Upper lobe of left lung (tissue), 6 donors: ENCODE data around the gene ADAMTSL4. TPM values are rescaled to one million over a fixed set of nuclear protein-coding genes. Genes with fewer than 3 reads are reported as not detected.
"Not testable (repeated sequence)": the region's sequence is repeated elsewhere in the genome, so short reads cannot be mapped to it uniquely, and the experiment has no call there.

Source experiments
- ATAC-seq, 2 donors: fragments of 200-7000 bp; cut with Tn5 transposase; one replicate each; pipeline ENCODE4 v1.9.1; 2022; ENCODE audit warnings: mild to moderate bottlenecking in 2 of 2, moderate library complexity in 2 of 2; ENCODE audit not compliant: low FRiP score in 2 of 2
- DNase-seq, 2 donors: peaks; one replicate each; pipeline ENCODE4 v3.0.0-alpha.2; 2019 to 2020
- H3K27ac ChIP-seq, 4 donors: fragments of 200-600 bp; sonication (generic); one replicate each; pipeline ENCODE4 v1.5.1; 2016 to 2019
- H3K27me3 ChIP-seq, 4 donors: fragments of 200-600 bp; sonication (generic); one replicate each; pipeline ENCODE4 v1.5.1; 2017 to 2019
- H3K36me3 ChIP-seq, 4 donors: fragments of 200-600 bp; sonication (generic); one replicate each; pipeline ENCODE4 v1.5.1; 2016 to 2019
- H3K4me1 ChIP-seq, 4 donors: fragments of 200-600 bp; sonication (generic); one replicate each; pipeline ENCODE4 v1.5.1; 2018 to 2019
- H3K4me3 ChIP-seq, 4 donors: fragments of 200-600 bp; sonication (generic); one replicate each; pipeline ENCODE4 v1.5.1; 2017 to 2019; ENCODE audit warnings: mild to moderate bottlenecking in 2 of 4, moderate library complexity in 1 of 4
- H3K9me3 ChIP-seq, 4 donors: fragments of 200-600 bp; sonication (generic); one replicate each; pipeline ENCODE4 v1.5.1; 2018 to 2019
- EP300 ChIP-seq, 4 donors: sonication (generic); formaldehyde crosslinking; IDR thresholded peaks; one replicate each; pipeline ENCODE4 v1.5.1; 2017; ENCODE audit warnings: antibody characterized with exemption in 4 of 4, control low read depth in 2 of 4
- POLR2A ChIP-seq, 4 donors: fragments of 450-650 bp; IDR thresholded peaks; one replicate each; pipeline ENCODE4 v1.5.1; 2016 to 2017; ENCODE audit warnings: antibody characterized with exemption in 4 of 4, mild to moderate bottlenecking in 2 of 4
- POLR2AphosphoS5 ChIP-seq, 2 donors: sonication (generic); formaldehyde crosslinking; IDR thresholded peaks; one replicate each; pipeline ENCODE4 v1.5.1; 2017; ENCODE audit warnings: antibody characterized with exemption in 2 of 2
- WGBS, 2 donors: methylation state at CpG; one replicate each; pipeline ENCODE4 v1.1.5; 2017 to 2018; 5-methylcytosine and 5-hydroxymethylcytosine counted together
- total RNA-seq, 6 donors: library from RNA; depleted of rRNA in 4 of 6; stranded (reverse); fragments of >200 nt in 4 of 6; gene quantifications; one replicate each; pipeline versions ENCODE4 v1.1.0 to v1.2.1, GENCODE V29; 2016 to 2021
- TF ChIP-seq, protein P1 (sequence below), 6 experiments: fragments of 450-650 bp in 4 of 6; fragments of 200-600 bp in 2 of 6; sonication (generic) in 2 of 6; IDR thresholded peaks; one replicate each; pipeline ENCODE4 v1.5.1; 2016 to 2019; ENCODE audit warnings: antibody characterized with exemption in 6 of 6
- donor health status: DM: no; HTN: no; CAD: no; lungs with moderate emphysema.
- donor health status: DM: no; HTN: yes; CAD: no; lungs with severe emphysema.

Gene ADAMTSL4
- total RNA-seq, 6 donors from 2014 or later = 40.3 to 169 (median 139) TPM

GRCh38 chr1:150579945-150580642 lies 30.9 kb downstream of the ADAMTSL4 start:
- DNase-seq (no peak), ATAC-seq (no peak)
- H3K27ac ChIP-seq = peak overlapping the region; percentile 98 to 100 (median 99)
- no peaks in the 10 kb centered on the region for H3K9me3 ChIP-seq
- TF ChIP-seq, protein P1, sequence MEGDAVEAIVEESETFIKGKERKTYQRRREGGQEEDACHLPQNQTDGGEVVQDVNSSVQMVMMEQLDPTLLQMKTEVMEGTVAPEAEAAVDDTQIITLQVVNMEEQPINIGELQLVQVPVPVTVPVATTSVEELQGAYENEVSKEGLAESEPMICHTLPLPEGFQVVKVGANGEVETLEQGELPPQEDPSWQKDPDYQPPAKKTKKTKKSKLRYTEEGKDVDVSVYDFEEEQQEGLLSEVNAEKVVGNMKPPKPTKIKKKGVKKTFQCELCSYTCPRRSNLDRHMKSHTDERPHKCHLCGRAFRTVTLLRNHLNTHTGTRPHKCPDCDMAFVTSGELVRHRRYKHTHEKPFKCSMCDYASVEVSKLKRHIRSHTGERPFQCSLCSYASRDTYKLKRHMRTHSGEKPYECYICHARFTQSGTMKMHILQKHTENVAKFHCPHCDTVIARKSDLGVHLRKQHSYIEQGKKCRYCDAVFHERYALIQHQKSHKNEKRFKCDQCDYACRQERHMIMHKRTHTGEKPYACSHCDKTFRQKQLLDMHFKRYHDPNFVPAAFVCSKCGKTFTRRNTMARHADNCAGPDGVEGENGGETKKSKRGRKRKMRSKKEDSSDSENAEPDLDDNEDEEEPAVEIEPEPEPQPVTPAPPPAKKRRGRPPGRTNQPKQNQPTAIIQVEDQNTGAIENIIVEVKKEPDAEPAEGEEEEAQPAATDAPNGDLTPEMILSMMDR (IDR thresholded peaks at IDR 0.05) = no peak
- TF ChIP-seq POLR2AphosphoS5 (IDR thresholded peaks at IDR 0.05) = no peak
- no peak for TF ChIP-seq EP300 (IDR thresholded peaks at IDR 0.05)
- TF ChIP-seq POLR2A (IDR thresholded peaks at IDR 0.05) = no peak
- H3K36me3 ChIP-seq = peaks cover 14 to 35% (median 20%) of the 10 kb centered on the region in 4 donors
- 67% methylated on average over 15 of the region's 15 CpGs for WGBS, 2 donors
- H3K27me3 ChIP-seq = no peaks in the 10 kb centered on the region
- peak overlapping the region; percentile 32 to 93 (median 72) for H3K4me3 ChIP-seq
- H3K4me1 ChIP-seq = peaks cover 8 to 18% (median 16%) of the 10 kb centered on the region in 4 donors

- H3K9me3 ChIP-seq, ATAC-seq, DNase-seq, H3K27me3 ChIP-seq, H3K4me3 ChIP-seq: not testable (repeated sequence)
- WGBS, 2 donors = 90 to 93% methylated on average over 3 of the region's 3 CpGs
- H3K27ac ChIP-seq = peak overlapping the region in 1 of 4 donors; percentile 98
- H3K4me1 ChIP-seq = peaks cover 7 to 11% (median 9%) of the 10 kb centered on the region in 4 donors
- H3K36me3 ChIP-seq = peaks cover 7 to 26% (median 12%) of the 10 kb centered on the region in 4 donors
Observed at GRCh38 chr1:150580966-150581365, 31.8 kb downstream of the ADAMTSL4 start.

DNA sequence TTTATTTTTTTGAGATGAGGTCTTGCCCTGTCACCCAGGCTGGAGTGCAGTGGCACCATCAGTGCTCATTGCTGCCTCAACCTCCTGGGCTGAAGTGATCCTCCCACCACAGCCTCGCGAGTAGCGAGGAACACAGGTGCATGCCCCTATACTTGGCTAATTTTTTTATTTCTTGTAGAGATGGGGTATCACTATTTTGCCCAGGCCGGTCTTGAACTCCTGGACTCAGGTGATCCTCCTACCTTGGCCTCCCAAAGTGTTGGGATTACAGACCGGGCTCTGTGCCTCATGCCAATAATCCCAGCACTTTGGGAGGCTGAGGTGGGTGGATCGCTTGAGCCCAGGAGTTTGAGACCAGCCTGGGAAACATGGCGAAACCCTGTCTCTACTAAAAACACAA lies 32.2 kb downstream of the ADAMTSL4 start:
- H3K9me3 ChIP-seq, H3K27me3 ChIP-seq, DNase-seq, ATAC-seq, H3K4me3 ChIP-seq: not testable (repeated sequence)
- peaks cover 7 to 11% (median 8%) of the 10 kb centered on the region in 4 donors for H3K4me1 ChIP-seq
- peak overlapping the region in 1 of 4 donors; percentile 98 for H3K27ac ChIP-seq
- H3K36me3 ChIP-seq = peaks cover 2 to 22% (median 8%) of the 10 kb centered on the region in 4 donors
- WGBS, 2 donors = 99 to 100% methylated on average over 7 of the region's 7 CpGs

- not testable (repeated sequence) for H3K27me3 ChIP-seq, H3K9me3 ChIP-seq, DNase-seq, H3K4me3 ChIP-seq, ATAC-seq
- peak overlapping the region in 1 of 4 donors; percentile 7 for H3K27ac ChIP-seq
- H3K36me3 ChIP-seq = peaks cover 0 to 16% (median 3%) of the 10 kb centered on the region in 4 donors
- WGBS, 2 donors = 96 to 97% methylated on average over 14 of the region's 14 CpGs
- peaks cover 7 to 11% (median 8%) of the 10 kb centered on the region in 4 donors for H3K4me1 ChIP-seq
Observed at GRCh38 chr1:150581962-150582361, 32.8 kb downstream of the ADAMTSL4 start.

DNA sequence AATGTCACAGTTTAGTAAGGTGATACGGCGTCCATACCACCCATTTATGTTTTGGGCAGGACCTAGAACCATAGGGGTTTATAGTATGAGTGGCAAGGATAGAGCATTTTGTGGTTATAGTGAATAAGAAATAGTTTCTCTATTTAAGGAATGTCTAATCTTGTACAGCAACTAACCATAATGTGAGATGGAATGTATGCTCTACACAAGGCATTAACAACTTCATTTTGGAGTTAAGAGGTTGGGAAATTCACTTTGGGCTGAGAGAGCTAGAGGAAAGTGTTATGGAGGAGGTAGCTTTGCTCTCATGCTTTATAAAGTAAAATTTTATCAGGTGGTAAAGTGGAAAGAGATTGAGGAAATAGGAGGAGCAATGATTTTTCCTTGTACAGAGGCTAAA lies 33.2 kb downstream of the ADAMTSL4 start:
- peak overlapping the region in 2 of 4 donors; percentile 7 to 24 for H3K27ac ChIP-seq
- no peaks in the 10 kb centered on the region for H3K27me3 ChIP-seq
- H3K4me1 ChIP-seq = peaks cover 7 to 11% (median 8%) of the 10 kb centered on the region in 4 donors
- TF ChIP-seq, protein P1 (IDR thresholded peaks at IDR 0.05) = no peak
- TF ChIP-seq POLR2A (IDR thresholded peaks at IDR 0.05) = no peak
- TF ChIP-seq EP300 (IDR thresholded peaks at IDR 0.05) = no peak
- TF ChIP-seq POLR2AphosphoS5 (IDR thresholded peaks at IDR 0.05) = no peak
- 74 to 82% methylated on average over 2 of the region's 2 CpGs for WGBS, 2 donors
- peaks cover 0 to 12% (median 0%) of the 10 kb centered on the region in 4 donors for H3K36me3 ChIP-seq
- no peaks in the 10 kb centered on the region for H3K9me3 ChIP-seq
- DNase-seq = no peak
- no peak for ATAC-seq
- no peak overlapping the region for H3K4me3 ChIP-seq

GRCh38 chr1:150596095-150596892 lies 47.1 kb downstream of the ADAMTSL4 start:
- Histone ChIP-seq H3K27me3 (no peaks in the 10 kb centered on the region), H3K9me3 (no peaks in the 10 kb centered on the region), H3K4me1 (no peaks in the 10 kb centered on the region), H3K36me3 (peaks cover 0 to 10% (median 6%) of the 10 kb centered on the region in 4 donors), H3K27ac (no peak overlapping the region), H3K4me3 (no peak overlapping the region)
- DNase-seq (no peak), ATAC-seq (no peak)
- 85 to 89% methylated on average over 7 of the region's 7 CpGs for WGBS, 2 donors
- TF ChIP-seq, protein P1 (IDR thresholded peaks at IDR 0.05) = no peak
- TF ChIP-seq EP300 (IDR thresholded peaks at IDR 0.05) (no peak), POLR2A (IDR thresholded peaks at IDR 0.05) (no peak), POLR2AphosphoS5 (IDR thresholded peaks at IDR 0.05) (no peak)
